ENCODE measurements around the gene SAP25.
"Not testable (repeated sequence)": the region's sequence is repeated elsewhere in the genome, so short reads cannot be mapped to it uniquely, and the experiment has no call there.

Gene SAP25

DNA sequence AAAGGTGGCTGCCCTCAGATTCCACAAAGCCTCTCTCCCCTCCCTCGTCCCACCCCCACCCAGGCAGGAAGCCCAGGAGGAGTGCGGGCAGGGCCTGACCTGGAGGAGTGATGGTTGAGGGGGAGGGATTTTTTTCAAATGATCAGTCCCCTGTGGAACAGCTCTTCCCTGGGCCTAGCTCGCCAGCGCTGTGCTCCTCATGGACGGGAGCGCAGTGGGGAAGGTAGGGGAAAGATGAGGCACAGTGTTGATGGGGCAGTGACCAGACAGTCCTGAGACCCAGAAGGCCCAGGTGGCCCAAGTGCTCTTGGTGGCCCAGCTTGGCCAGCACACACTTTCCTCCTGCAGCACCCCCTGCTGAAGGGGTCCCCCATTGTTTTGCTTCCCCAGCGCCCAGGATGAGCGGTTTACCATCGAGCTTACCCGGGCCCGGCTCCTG, 8.5 kb downstream of the SAP25 start:
- Mint-ChIP-seq H3K9me3 (no peaks in the 10 kb centered on the region), H3K27ac (no peak overlapping the region), H3K36me3 (ENCODE audit: low read depth) (peaks cover 8% of the 10 kb centered on the region), H3K4me3 (no peak overlapping the region), H3K27me3 (ENCODE audit: low read depth) (no peaks in the 10 kb centered on the region), H3K4me1 (ENCODE audit: low read depth) (peaks cover 14% of the 10 kb centered on the region)

DNA sequence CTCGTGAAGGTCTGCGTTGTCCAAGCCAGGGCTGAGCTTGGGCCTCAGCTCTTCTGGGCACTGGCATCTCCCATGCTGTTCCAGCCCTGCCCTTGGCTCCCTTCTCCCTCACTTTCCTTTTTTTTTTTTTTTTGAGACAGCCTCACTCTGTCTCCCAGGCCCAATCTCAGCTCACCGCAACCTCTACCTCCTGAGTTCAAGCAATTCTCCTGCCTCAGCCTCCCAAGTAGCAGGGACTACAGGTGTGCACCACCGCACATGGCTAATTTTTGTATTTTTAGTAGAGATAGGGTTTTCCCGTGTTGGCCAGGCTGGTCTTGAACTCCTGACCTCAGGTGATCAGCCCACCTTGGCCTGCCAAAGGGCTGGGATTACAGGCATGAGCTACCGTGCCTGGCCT, 9.3 kb downstream of the SAP25 start:
- H3K9me3 Mint-ChIP-seq; H3K4me3 Mint-ChIP-seq; H3K36me3 Mint-ChIP-seq (ENCODE audit: low read depth); H3K27me3 Mint-ChIP-seq (ENCODE audit: low read depth): not testable (repeated sequence)
- Mint-ChIP-seq H3K27ac (peak overlapping the region; percentile 52), H3K4me1 (ENCODE audit: low read depth) (peaks cover 13% of the 10 kb centered on the region)

DNA sequence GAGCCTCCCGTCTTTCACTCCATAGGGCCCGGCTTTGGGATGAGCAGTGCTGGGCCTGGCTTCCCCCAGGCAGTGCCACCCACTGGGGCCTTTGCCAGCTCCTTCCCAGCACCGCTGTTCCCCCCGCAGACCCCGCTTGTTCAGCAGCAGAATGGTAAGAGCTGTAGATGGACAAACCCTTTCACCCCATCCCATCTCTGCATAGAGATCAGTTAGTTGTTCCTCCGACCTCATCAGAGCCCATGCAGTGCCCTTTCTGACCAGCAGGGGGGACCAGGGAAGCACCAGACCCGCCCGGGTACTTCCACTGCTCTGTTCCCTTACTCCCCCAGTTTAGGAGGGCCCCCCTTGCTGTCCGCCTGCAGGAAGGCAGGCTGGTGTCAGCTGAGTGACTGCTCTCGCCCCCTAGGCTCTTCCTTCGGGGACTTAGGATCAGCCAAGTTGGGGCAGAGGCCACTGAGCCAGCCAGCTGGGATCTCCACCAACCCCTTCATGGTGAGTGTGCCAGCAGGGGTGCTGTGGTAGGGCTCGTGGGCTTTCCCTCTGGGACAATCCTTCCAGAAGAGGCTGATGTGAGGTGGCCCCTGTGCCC, 9.8 kb downstream of the SAP25 start:
- Mint-ChIP-seq H3K27me3 (ENCODE audit: low read depth) (no peaks in the 10 kb centered on the region), H3K27ac (no peak overlapping the region), H3K36me3 (ENCODE audit: low read depth) (peaks cover 9% of the 10 kb centered on the region)

DNA sequence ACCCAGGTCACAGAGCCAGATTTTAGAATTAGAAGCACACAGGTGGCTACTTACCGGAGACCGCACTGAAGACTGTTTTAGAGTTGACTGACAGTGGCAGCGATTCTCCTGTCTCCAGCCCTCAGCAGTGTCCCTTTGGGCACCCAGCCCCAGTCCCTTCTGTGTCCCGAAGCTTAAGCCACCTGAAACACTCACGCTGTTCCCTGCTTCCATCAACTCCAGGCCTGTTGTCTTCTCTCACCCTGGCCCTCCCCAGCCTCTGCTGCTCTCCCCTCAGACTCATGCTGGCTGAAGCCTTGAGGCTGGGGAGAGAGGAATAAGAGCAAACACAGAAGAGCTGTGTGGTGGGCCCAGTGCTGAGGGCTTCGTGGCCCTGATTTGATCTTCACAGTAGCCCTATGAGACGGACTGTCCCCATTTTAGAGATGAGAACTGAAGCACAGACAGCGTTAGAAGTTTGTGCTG, 10.6 kb downstream of the SAP25 start:
- peaks cover 9% of the 10 kb centered on the region for H3K36me3 Mint-ChIP-seq (ENCODE audit: low read depth)
- H3K9me3 Mint-ChIP-seq, result no peaks in the 10 kb centered on the region
- no peaks in the 10 kb centered on the region for H3K27me3 Mint-ChIP-seq (ENCODE audit: low read depth)
- peaks cover 6% of the 10 kb centered on the region for H3K4me1 Mint-ChIP-seq (ENCODE audit: low read depth)
- H3K4me3 Mint-ChIP-seq, result no peak overlapping the region
- no peak overlapping the region for H3K27ac Mint-ChIP-seq

More for the DNA sequence above, 9.8 kb downstream of the SAP25 start:
- no peak overlapping the region for H3K4me3 Mint-ChIP-seq
- H3K9me3 Mint-ChIP-seq, result no peaks in the 10 kb centered on the region
- H3K4me1 Mint-ChIP-seq (ENCODE audit: low read depth), result peaks cover 10% of the 10 kb centered on the region

DNA sequence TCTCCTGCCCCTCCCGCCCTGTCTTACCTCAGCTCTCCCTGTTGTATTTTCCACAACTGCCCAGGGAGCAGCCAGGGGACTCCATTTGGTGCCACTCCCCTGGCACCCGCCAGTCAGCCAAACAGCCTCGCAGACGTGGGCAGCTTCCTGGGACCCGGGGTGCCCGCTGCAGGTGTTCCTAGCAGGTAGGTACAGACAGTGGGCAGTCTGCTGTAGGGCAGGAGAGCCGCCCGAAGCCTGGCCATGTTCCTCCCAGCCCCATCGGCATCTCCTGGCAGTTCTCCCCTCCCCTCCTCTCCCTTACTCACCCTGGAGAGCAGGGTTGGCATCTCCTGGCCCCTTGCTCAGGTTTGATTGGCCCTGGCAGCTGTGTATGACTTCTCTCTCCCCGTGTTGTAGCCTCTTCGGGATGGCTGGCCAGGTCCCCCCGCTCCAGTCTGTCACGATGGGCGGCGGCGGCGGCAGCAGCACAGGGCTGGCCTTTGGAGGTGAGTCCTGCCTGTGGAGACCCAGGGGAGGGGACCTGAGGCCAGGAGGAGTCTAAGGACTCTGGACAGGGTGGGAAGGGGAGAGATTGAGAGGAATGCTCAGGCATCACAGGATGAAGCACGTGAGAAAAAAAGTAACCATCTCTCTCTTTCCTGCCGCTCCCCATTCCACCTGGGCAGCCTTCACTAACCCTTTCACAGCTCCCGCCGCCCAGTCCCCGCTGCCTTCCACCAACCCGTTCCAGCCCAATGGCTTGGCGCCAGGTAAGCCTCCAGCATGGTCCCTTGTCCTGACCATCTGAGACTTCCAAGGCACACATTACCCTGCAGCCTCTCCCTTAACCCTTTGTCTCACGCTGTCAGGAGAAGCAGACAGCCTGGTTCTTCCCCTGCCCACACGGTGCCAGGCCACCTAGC, 11.3 kb downstream of the SAP25 start:
- Mint-ChIP-seq H3K9me3 (no peaks in the 10 kb centered on the region), H3K27ac (no peak overlapping the region), H3K4me1 (ENCODE audit: low read depth) (peaks cover 4% of the 10 kb centered on the region), H3K27me3 (ENCODE audit: low read depth) (no peaks in the 10 kb centered on the region), H3K36me3 (ENCODE audit: low read depth) (peaks cover 11% of the 10 kb centered on the region), H3K4me3 (no peak overlapping the region)

DNA sequence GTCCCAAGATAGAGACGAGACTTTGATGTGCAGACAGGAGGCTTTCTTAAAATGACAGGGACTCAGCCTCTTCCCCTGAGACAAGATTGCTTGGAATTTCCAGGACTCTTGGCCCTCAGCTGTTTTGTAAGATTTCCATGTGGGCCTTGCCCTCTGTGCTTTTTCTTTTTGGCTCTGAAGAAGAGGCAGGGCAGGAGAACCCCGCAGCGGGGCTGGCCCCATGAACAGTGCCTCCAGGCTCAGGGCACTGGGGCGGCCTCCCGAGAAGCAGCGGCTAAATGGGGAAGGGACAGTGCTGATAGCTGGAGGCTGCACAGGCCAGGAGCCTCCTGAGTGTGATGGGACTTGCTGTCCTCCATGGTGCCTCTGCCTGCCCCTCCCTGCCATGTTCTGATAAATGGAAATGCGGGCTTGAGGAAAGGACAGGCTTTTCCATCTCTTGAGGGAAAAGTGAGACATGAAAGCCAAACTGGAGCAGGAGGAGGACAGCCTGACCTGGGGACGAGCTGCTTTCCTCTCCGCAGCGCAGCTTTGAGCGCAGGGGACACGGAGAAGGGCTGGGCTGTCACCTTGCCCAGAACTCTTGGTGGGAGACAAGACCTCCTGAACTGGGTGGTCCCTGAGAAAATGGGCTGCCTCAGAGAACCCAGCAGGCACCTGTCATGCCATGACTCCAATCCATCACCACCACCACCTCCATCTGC, 12.1 kb downstream of the SAP25 start:
- peaks cover 14% of the 10 kb centered on the region for H3K36me3 Mint-ChIP-seq (ENCODE audit: low read depth)
- H3K4me1 Mint-ChIP-seq (ENCODE audit: low read depth), result peaks cover 4% of the 10 kb centered on the region
- no peak overlapping the region for H3K4me3 Mint-ChIP-seq
- H3K27me3 Mint-ChIP-seq (ENCODE audit: low read depth), result no peaks in the 10 kb centered on the region
- H3K27ac Mint-ChIP-seq, result no peak overlapping the region
- H3K9me3 Mint-ChIP-seq, result no peaks in the 10 kb centered on the region

DNA sequence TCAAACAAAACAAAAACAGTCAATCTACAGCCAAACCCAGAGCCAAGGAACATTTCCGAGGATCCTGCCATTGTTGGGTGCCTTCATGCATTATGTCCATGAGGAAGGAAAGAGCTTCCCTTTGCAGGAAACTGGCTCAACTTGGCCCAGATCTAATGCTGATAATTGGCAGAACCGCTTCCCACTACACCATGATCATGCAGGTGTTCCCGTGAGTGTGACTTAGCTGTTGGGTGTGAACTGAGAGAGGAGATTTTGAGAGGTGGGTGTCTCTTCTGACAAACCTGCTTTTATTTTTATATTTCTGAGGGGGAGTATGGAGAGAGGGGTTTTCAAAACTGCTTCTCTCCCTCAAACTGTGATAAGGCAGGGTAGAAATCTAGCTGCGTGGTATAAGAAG, 14.6 kb downstream of the SAP25 start:
- peaks cover 20% of the 10 kb centered on the region for H3K36me3 Mint-ChIP-seq (ENCODE audit: low read depth)
- peaks cover 8% of the 10 kb centered on the region for H3K4me1 Mint-ChIP-seq (ENCODE audit: low read depth)
- no peaks in the 10 kb centered on the region for H3K9me3 Mint-ChIP-seq
- no peak overlapping the region for H3K27ac Mint-ChIP-seq
- no peaks in the 10 kb centered on the region for H3K27me3 Mint-ChIP-seq (ENCODE audit: low read depth)
- H3K4me3 Mint-ChIP-seq, result no peak overlapping the region

DNA sequence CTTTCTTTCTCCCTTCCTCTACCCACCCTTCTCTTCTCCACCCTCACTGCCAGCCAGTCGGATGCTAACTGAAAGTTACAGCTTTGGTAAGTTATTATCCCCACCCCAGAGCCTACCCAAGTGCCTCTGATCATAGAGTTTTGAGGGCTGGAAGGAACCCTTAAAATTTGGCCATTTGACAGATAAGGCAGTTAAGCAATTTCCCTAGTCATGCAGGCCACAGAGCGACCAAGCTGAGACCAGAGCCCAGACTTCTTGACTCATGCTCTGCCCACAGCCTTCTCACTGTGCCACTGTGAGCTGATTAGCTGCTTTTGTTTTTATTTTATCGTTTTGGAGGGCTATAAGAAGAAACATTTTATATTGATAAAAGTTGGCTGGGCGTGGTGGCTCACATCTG, 17.2 kb downstream of the SAP25 start:
- Mint-ChIP-seq H3K27me3 (ENCODE audit: low read depth) (no peaks in the 10 kb centered on the region), H3K4me3 (no peak overlapping the region), H3K9me3 (no peaks in the 10 kb centered on the region), H3K4me1 (ENCODE audit: low read depth) (peaks cover 10% of the 10 kb centered on the region), H3K36me3 (ENCODE audit: low read depth) (peaks cover 24% of the 10 kb centered on the region), H3K27ac (no peak overlapping the region)

DNA sequence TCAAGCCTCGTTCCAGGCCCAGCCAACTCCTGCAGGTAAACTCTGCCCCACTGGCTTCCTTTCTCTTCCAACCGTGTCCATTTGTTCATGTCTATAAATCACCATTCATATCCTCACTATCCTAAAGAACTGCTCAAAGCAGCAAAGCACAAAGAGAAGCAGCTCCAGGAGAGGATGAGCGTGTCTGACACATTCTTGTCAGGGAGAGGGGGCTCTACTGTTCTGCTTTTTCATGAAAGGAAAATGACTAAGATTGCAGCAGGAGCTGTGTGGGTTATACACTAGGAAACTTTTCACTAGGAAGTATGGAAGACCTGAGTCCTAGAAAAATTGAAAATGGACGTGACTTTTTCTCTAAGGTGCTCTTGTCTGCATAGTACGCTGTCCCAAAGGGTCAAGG, 18.0 kb downstream of the SAP25 start:
- Mint-ChIP-seq H3K27me3 (ENCODE audit: low read depth) (no peaks in the 10 kb centered on the region), H3K4me1 (ENCODE audit: low read depth) (peaks cover 11% of the 10 kb centered on the region), H3K36me3 (ENCODE audit: low read depth) (peaks cover 25% of the 10 kb centered on the region), H3K9me3 (no peaks in the 10 kb centered on the region), H3K4me3 (no peak overlapping the region), H3K27ac (no peak overlapping the region)

DNA sequence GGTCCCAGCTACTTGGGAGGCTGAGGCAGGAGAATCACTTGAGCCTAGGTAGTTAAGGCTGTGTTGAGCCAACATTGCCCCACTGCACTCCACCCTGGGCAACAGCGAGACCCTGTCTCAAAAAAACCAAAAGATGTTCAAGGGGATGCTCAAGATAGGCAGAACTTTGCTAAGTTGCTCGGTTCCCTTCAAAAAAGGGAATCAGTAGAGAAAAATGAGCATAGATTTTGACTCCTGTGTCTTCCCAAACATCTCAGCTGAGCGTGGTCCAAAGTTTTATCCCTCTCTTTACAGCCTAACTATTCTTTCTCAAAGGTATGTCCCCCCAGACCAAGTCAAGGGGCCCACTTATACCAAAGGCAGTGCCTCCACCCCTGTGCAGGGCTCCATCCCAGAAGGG, 20.7 kb downstream of the SAP25 start:
- H3K4me3 Mint-ChIP-seq, result no peak overlapping the region
- H3K36me3 Mint-ChIP-seq (ENCODE audit: low read depth), result peaks cover 32% of the 10 kb centered on the region
- no peaks in the 10 kb centered on the region for H3K27me3 Mint-ChIP-seq (ENCODE audit: low read depth)
- no peak overlapping the region for H3K27ac Mint-ChIP-seq
- H3K9me3 Mint-ChIP-seq, result no peaks in the 10 kb centered on the region
- peaks cover 20% of the 10 kb centered on the region for H3K4me1 Mint-ChIP-seq (ENCODE audit: low read depth)

DNA sequence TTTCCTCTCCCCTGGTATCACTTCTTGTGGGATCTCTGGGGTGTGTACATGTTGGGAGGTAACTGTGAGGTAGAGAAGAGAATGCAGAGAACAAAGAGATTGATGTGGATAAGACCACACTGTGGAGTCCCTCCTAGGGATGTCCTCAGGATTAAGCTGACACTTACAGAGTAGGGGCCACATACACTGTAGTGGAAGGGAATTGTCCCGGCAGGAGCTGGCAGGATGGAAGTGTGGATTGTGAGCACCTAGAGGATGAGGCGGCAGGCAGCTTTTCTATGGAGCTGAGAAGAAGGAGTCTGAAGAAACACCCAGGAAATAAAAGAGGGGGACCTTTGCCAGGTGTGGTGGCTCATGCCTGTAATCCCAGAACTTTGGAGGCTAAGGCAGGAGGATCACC, 21.2 kb downstream of the SAP25 start:
- Mint-ChIP-seq H3K4me1 (ENCODE audit: low read depth) (peaks cover 25% of the 10 kb centered on the region), H3K36me3 (ENCODE audit: low read depth) (peaks cover 35% of the 10 kb centered on the region)

DNA sequence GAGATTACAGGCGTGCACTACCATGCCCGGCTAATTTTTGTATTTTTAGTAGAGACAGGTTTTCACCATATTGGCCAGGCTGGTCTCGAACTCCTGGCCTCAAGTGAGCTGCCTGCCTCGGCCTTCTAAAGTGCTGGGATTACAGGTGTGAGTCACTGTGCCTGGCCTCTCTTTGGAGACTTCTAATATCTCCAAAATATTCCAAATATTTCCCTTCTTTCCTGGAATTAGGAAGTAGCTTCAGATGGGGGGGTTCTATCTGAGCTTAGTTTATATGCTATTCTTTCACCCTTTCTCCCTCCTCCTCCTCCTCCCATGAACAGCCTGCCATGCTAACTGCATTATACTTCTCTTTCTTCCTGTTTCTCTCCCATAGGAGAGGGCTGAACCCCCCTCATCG, 25.3 kb downstream of the SAP25 start:
- Mint-ChIP-seq H3K36me3 (ENCODE audit: low read depth) (peaks cover 21% of the 10 kb centered on the region), H3K27ac (peak overlapping the region; percentile 93), H3K4me1 (ENCODE audit: low read depth) (peaks cover 62% of the 10 kb centered on the region), H3K4me3 (peak overlapping the region; percentile 46)
- H3K9me3 Mint-ChIP-seq; H3K27me3 Mint-ChIP-seq (ENCODE audit: low read depth): not testable (repeated sequence)

More for the DNA sequence above, 21.2 kb downstream of the SAP25 start:
- Mint-ChIP-seq H3K9me3 (no peaks in the 10 kb centered on the region), H3K4me3 (no peak overlapping the region), H3K27ac (peak overlapping the region; percentile 18), H3K27me3 (ENCODE audit: low read depth) (no peaks in the 10 kb centered on the region)

DNA sequence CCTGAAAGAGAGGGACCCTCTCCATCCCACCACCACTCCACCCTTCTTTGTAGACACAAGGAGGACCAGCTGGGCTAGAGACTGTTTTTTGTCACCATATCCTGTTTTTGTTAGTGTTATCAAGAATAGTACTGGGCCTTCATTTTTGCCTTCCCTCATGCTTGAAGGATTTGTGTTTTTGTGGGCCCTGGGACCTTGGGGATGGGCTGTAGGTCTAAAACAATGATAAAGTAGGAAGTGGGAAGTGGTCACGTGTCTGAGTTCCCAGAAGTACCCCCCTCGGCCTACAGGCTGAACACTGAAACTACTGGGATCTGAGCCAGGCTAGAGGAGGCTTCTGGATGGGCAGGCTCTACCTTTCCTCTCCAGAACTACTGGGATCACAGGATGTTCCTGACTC, 25.8 kb downstream of the SAP25 start:
- H3K4me3 Mint-ChIP-seq, result peak overlapping the region; percentile 64
- H3K27me3 Mint-ChIP-seq (ENCODE audit: low read depth), result no peaks in the 10 kb centered on the region
- peaks cover 21% of the 10 kb centered on the region for H3K36me3 Mint-ChIP-seq (ENCODE audit: low read depth)
- H3K4me1 Mint-ChIP-seq (ENCODE audit: low read depth), result peaks cover 66% of the 10 kb centered on the region
- H3K27ac Mint-ChIP-seq, result peak overlapping the region; percentile 93
- H3K9me3 Mint-ChIP-seq, result no peaks in the 10 kb centered on the region

DNA sequence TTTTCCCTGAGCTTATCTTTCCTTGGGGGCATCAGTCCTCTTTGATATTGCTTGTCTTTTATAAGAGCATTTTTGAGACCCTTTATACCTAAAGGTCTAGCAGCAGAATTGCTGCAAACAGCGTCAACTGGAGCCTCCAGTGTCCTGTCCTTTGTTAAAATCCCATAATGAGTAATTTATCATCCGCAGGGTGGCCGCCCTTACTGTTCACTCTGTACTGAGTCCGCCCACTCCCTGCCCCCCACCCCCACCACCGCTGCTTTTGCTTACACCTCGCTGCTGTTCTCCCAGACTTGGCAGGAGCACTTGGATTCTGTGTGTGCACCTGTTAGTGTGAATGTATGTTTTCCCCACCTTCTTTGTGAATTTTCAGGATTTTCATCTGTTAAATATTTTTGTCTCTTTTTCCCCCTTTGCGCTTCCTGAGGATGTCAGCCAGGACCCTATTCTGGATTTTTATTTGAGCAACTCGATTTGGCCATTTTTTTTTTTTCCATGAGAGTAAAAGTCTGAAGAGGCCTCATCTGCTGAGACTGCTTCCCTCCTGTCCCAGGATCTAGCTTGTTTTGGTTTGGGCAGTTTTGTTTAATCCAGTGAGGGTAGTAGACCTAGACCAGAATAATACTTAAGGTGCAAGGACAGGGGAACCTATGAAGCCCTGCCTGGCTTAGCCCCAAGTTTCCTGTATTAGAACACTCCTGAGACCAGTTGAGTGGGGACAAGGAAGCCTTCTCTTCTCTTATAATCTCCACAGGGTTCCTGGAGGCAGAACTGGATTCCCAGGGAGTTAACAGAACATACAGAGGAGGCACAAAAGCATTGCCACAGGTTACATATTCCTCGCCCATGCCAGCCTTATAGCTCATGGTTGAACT, 26.5 kb downstream of the SAP25 start:
- Mint-ChIP-seq H3K27ac (peak overlapping the region; percentile 93), H3K27me3 (ENCODE audit: low read depth) (no peaks in the 10 kb centered on the region), H3K36me3 (ENCODE audit: low read depth) (peaks cover 16% of the 10 kb centered on the region), H3K4me3 (peak overlapping the region; percentile 64), H3K9me3 (no peaks in the 10 kb centered on the region), H3K4me1 (ENCODE audit: low read depth) (peaks cover 66% of the 10 kb centered on the region)

All from T-helper 1 cell treated with Interleukin-12 subunit alpha and Interleukin-12 subunit beta and Interleukin-4 antibody, amounts not matched to agents 30 μg/mL and 1 μg/mL, for 36 hours (primary cell).